Liver (tissue), 9 donors: ENCODE data around the gene HYLS1. TPM values are rescaled to one million over a fixed set of nuclear protein-coding genes. Genes with fewer than 3 reads are reported as not detected.

Source experiments
- DNase-seq: peaks from one replicate; pipeline ENCODE4 v3.0.0-alpha.2; 2017; ENCODE audit warnings: low spot score
- H3K27ac ChIP-seq, 2 donors: one replicate each; pipeline ENCODE4 v1.7.0; 2013; ENCODE audit warnings: inconsistent platforms in 2 of 2, low read length in 2 of 2, control low read depth in 1 of 2, low read depth in 1 of 2, mild to moderate bottlenecking in 1 of 2
- H3K27me3 ChIP-seq, 4 donors: one replicate each; pipeline versions ENCODE4 v1.6.1 to v1.7.0; 2013; ENCODE audit warnings: low read length in 3 of 4, inconsistent platforms in 1 of 4, mild to moderate bottlenecking in 1 of 4, moderate library complexity in 1 of 4; ENCODE audit not compliant: control insufficient read depth in 4 of 4, insufficient read depth in 4 of 4
- H3K36me3 ChIP-seq, 4 donors: one replicate each; pipeline versions ENCODE4 v1.6.1 to v1.7.0; 2013; ENCODE audit warnings: low read length in 3 of 4, mild to moderate bottlenecking in 3 of 4, low read depth in 1 of 4, moderate library complexity in 1 of 4; ENCODE audit not compliant: control insufficient read depth in 4 of 4, insufficient read depth in 3 of 4
- H3K4me1 ChIP-seq, 4 donors: one replicate each; pipeline versions ENCODE4 v1.6.1 to v1.7.0; 2013; ENCODE audit warnings: low read length in 3 of 4, mild to moderate bottlenecking in 3 of 4, moderate library complexity in 1 of 4; ENCODE audit not compliant: control insufficient read depth in 4 of 4, insufficient read depth in 4 of 4
- H3K4me3 ChIP-seq, 3 donors: one replicate each; pipeline versions ENCODE4 v1.6.1 to v1.7.0; 2013; ENCODE audit warnings: low read length in 3 of 3, control low read depth in 1 of 3, low read depth in 1 of 3, mild to moderate bottlenecking in 1 of 3
- H3K9ac ChIP-seq, 2 donors: one replicate each; pipeline ENCODE4 v1.7.0; 2013; ENCODE audit warnings: low read length in 2 of 2, mild to moderate bottlenecking in 2 of 2, moderate library complexity in 2 of 2, control low read depth in 1 of 2, low read depth in 1 of 2
- H3K9me3 ChIP-seq, 4 donors: one replicate each; pipeline versions ENCODE4 v1.6.1 to v1.7.0; 2013; ENCODE audit warnings: low read length in 3 of 4; ENCODE audit not compliant: control insufficient read depth in 4 of 4
- ATF3 ChIP-seq: IDR thresholded peaks from 2 replicates; pipeline ENCODE4 v1.6.1; 2016; ENCODE audit warnings: antibody characterized with exemption
- CTCF ChIP-seq: fragments of 150-350 bp; IDR thresholded peaks from 2 replicates; pipeline ENCODE4 v1.5.1; 2017; ENCODE audit warnings: improper control_type of control experiment, low read depth, low read length; ENCODE audit not compliant: missing input control
- EGR1 ChIP-seq, 2 donors: IDR thresholded peaks; 2 replicates each; pipeline ENCODE4 v1.6.1; 2016 to 2018; ENCODE audit warnings: antibody characterized with exemption in 2 of 2, low read depth in 2 of 2
- FOXA1 ChIP-seq: IDR thresholded peaks from 2 replicates; pipeline ENCODE4 v1.6.1; 2016; ENCODE audit warnings: antibody characterized with exemption
- FOXA2 ChIP-seq: IDR thresholded peaks from 2 replicates; pipeline ENCODE4 v1.6.1; 2016; ENCODE audit warnings: antibody characterized with exemption
- GABPA ChIP-seq, 2 donors: IDR thresholded peaks in 1 of 2; conservative IDR thresholded peaks in 1 of 2; 2 replicates each; pipeline ENCODE4 v1.6.1; 2016; ENCODE audit warnings: antibody characterized with exemption in 2 of 2, mild to moderate bottlenecking in 1 of 2, moderate library complexity in 1 of 2
- HNF4A ChIP-seq, 2 donors: conservative IDR thresholded peaks; 2 replicates each; pipeline ENCODE4 v1.6.1; 2016; ENCODE audit warnings: antibody characterized with exemption in 2 of 2, mild to moderate bottlenecking in 2 of 2
- JUND ChIP-seq, 2 donors: IDR thresholded peaks; 2 replicates each; pipeline ENCODE4 v1.6.1; 2016; ENCODE audit warnings: antibody characterized with exemption in 2 of 2
- MAX ChIP-seq: IDR thresholded peaks from 2 replicates; pipeline ENCODE4 v1.6.1; 2016; ENCODE audit warnings: antibody characterized with exemption
- NR2F2 ChIP-seq: IDR thresholded peaks from 2 replicates; pipeline ENCODE4 v1.6.1; 2016; ENCODE audit warnings: antibody characterized with exemption
- RAD21 ChIP-seq, 2 donors: IDR thresholded peaks; 2 replicates each; pipeline ENCODE4 v1.6.1; 2016; ENCODE audit warnings: antibody characterized with exemption in 2 of 2, mild to moderate bottlenecking in 2 of 2
- REST ChIP-seq: IDR thresholded peaks from 2 replicates; pipeline ENCODE4 v1.6.1; 2016; ENCODE audit warnings: antibody characterized with exemption, mild to moderate bottlenecking
- RXRA ChIP-seq, 2 donors: IDR thresholded peaks; 2 replicates each; pipeline ENCODE4 v1.6.1; 2017 to 2018; ENCODE audit warnings: antibody characterized with exemption in 2 of 2, mild to moderate bottlenecking in 1 of 2
- SP1 ChIP-seq: IDR thresholded peaks from 2 replicates; pipeline ENCODE4 v1.6.1; 2018; ENCODE audit warnings: antibody characterized with exemption, mild to moderate bottlenecking
- TAF1 ChIP-seq: conservative IDR thresholded peaks from 2 replicates; pipeline ENCODE4 v1.6.1; 2016; ENCODE audit warnings: antibody characterized with exemption, mild to moderate bottlenecking
- YY1 ChIP-seq: IDR thresholded peaks from 2 replicates; pipeline ENCODE4 v1.6.1; 2016; ENCODE audit warnings: antibody characterized with exemption, mild to moderate bottlenecking
- ZBTB33 ChIP-seq: IDR thresholded peaks from 2 replicates; pipeline ENCODE4 v1.6.1; 2016; ENCODE audit warnings: antibody characterized with exemption
- WGBS: extraction: QIAGEN DNeasy Blood & Tissue Kit; methylation state at CpG from one replicate; pipeline ENCODE4 v1.1.7; 2013; 5-methylcytosine and 5-hydroxymethylcytosine counted together
- polyA plus RNA-seq, 2 donors: library from polyadenylated mRNA; stranded (reverse) in 1 of 2; unstranded in 1 of 2; fragments of 200-250 nt in 1 of 2; fragments of >200 nt in 1 of 2; fragmentation: Nextera tagmentation in 1 of 2; extraction: Ambion mirVana in 1 of 2; gene quantifications; one replicate each; pipeline versions ENCODE4 v1.2.1 to v1.2.3, GENCODE V29; 2013 to 2015
- total RNA-seq, 2 donors: library from RNA; depleted of rRNA; stranded (reverse); fragments of >200 nt; gene quantifications; one replicate each; pipeline ENCODE4 v1.2.3, GENCODE V29; 2014
- donor health status: healthy.
- donor health status: healthy.
- donor health status: healthy.
- donor health status: healthy.
- donor health status: healthy.

HYLS1 gene
- total and polyA plus RNA-seq, 4 donors, result 1.9 to 4.9 (median 3.7) TPM

GRCh38 chr11:125931668-125932067, 44.2 kb downstream of the HYLS1 start:
- no peaks in the 10 kb centered on the region for H3K27me3 ChIP-seq
- no peak overlapping the region for H3K9ac ChIP-seq
- no peaks in the 10 kb centered on the region for H3K4me1 ChIP-seq
- no peak overlapping the region for H3K4me3 ChIP-seq
- DNase-seq, result no peak
- TF ChIP-seq ATF3, result no peak
- no peak for TF ChIP-seq FOXA1
- TF ChIP-seq RAD21 (IDR thresholded peaks at IDR 0.05), result no peak
- no peak for TF ChIP-seq RXRA (IDR thresholded peaks at IDR 0.05)
- no peak for TF ChIP-seq SP1
- no peak for TF ChIP-seq CTCF
- TF ChIP-seq MAX, result no peak
- no peak for TF ChIP-seq GABPA (IDR thresholded peaks at IDR 0.05 in 1 of 2, conservative IDR thresholded peaks at IDR 0.05 in 1 of 2)
- no peak for TF ChIP-seq REST
- TF ChIP-seq NR2F2, result no peak
- no peak for TF ChIP-seq YY1
- no peaks in the 10 kb centered on the region for H3K9me3 ChIP-seq
- H3K36me3 ChIP-seq, result no peaks in the 10 kb centered on the region
- H3K27ac ChIP-seq, result no peak overlapping the region
- 75% methylated on average over 6 of the region's 6 CpGs for WGBS

- 93% methylated on average over 9 of the region's 9 CpGs for WGBS
- Histone ChIP-seq H3K36me3 (no peaks in the 10 kb centered on the region), H3K27me3 (no peaks in the 10 kb centered on the region), H3K4me3 (no peak overlapping the region), H3K9ac (no peak overlapping the region), H3K4me1 (no peaks in the 10 kb centered on the region), H3K27ac (no peak overlapping the region), H3K9me3 (no peaks in the 10 kb centered on the region)
- no peak for DNase-seq
- no peak for TF ChIP-seq TAF1
- no peak for TF ChIP-seq RAD21 (IDR thresholded peaks at IDR 0.05)
- no peak for TF ChIP-seq YY1
- no peak for TF ChIP-seq EGR1 (IDR thresholded peaks at IDR 0.05; ENCODE audit: low read depth in 2 of 2)
- no peak for TF ChIP-seq GABPA (IDR thresholded peaks at IDR 0.05 in 1 of 2, conservative IDR thresholded peaks at IDR 0.05 in 1 of 2)
- no peak for TF ChIP-seq REST
- TF ChIP-seq HNF4A (conservative IDR thresholded peaks at IDR 0.05), result no peak
- no peak for TF ChIP-seq FOXA1
- TF ChIP-seq FOXA2, result no peak
- no peak for TF ChIP-seq JUND (IDR thresholded peaks at IDR 0.05)
- no peak for TF ChIP-seq CTCF
- no peak for TF ChIP-seq ZBTB33
Measured at GRCh38 chr11:125932301-125932700, 44.8 kb downstream of the HYLS1 start.
